Retinal pigment epithelial cell (primary cell): ENCODE data around the gene ARAP2.

ENCODE experiments used
- DNase-seq: peaks from one replicate; pipeline ENCODE4 v3.0.0-alpha.2; 2010; ENCODE audit warnings: low read depth
- H3K4me3 ChIP-seq: 2 replicates; pipeline ENCODE4 v1.5.1; 2011; ENCODE audit warnings: mild to moderate bottlenecking, low read length, control low read depth, moderate library complexity
- TF ChIP-seq, protein P1 (sequence below): conservative IDR thresholded peaks from 2 replicates; pipeline ENCODE4 v1.5.1; 2011; ENCODE audit warnings: low read depth, low read length, control low read depth, inconsistent platforms

ARAP2 gene

DNA sequence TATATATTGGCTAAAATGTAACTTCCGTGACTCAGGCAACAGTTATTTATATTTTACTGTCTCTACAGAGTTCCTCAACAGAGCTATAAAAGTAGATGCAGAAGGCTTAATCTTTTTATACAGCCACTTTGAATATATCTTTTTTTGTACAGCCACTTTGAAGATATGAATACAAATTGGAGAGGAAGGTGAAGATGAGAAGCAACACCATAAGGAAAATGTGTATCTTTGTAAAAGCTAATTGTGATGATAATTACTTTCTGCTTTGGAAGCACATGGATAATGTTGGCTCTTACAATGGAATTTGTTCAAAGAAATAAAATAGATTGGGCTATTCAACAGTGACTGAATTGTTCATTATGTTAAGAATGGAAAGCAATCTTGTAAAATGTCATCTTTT, 205.8 kb downstream of the ARAP2 start:
- H3K4me3 ChIP-seq: no peak overlapping the region
- DNase-seq: no peak
- TF ChIP-seq, protein P1, sequence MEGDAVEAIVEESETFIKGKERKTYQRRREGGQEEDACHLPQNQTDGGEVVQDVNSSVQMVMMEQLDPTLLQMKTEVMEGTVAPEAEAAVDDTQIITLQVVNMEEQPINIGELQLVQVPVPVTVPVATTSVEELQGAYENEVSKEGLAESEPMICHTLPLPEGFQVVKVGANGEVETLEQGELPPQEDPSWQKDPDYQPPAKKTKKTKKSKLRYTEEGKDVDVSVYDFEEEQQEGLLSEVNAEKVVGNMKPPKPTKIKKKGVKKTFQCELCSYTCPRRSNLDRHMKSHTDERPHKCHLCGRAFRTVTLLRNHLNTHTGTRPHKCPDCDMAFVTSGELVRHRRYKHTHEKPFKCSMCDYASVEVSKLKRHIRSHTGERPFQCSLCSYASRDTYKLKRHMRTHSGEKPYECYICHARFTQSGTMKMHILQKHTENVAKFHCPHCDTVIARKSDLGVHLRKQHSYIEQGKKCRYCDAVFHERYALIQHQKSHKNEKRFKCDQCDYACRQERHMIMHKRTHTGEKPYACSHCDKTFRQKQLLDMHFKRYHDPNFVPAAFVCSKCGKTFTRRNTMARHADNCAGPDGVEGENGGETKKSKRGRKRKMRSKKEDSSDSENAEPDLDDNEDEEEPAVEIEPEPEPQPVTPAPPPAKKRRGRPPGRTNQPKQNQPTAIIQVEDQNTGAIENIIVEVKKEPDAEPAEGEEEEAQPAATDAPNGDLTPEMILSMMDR: no peak

DNA sequence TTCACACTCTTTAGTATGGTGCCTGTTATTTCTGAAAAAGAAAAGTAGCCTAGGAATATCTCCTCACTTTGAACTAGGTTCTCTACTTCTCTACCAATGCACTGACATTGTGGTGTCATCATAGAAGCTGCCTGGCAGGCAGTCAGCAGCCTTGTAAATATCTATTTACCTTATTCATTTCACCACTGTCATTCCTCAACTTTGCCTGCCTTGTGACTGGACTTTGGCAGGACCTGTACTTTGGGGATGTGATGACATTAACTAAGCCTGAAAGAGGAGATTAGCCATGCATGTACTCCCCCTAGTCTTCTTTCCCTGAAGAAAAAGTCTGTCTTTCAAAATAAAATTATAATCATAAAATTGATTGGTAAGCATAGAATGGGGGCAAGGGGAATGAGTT, 207.2 kb downstream of the ARAP2 start:
- no peak for DNase-seq
- H3K4me3 ChIP-seq: no peak overlapping the region
- TF ChIP-seq, protein P1: no peak

DNA sequence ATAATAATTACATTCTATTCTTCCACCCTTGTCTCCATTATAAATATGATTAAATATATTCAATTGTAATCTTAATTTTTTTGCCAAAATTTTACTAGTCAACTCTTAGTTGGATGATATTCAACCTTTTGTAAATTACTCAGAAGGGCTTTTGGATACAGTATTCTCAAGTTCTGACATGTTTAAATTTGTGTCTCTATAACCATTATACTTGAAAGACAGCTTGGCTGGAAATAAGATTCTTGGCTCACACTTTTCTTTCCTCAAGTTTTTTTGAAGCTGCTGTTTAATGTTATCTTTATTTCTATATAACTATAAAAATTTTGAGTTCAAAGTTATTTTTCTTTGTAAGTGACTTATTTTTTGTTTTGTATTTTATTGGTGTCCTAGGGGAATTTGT, 214.4 kb downstream of the ARAP2 start:
- H3K4me3 ChIP-seq: no peak overlapping the region
- DNase-seq: no peak
- TF ChIP-seq, protein P1: no peak

DNA sequence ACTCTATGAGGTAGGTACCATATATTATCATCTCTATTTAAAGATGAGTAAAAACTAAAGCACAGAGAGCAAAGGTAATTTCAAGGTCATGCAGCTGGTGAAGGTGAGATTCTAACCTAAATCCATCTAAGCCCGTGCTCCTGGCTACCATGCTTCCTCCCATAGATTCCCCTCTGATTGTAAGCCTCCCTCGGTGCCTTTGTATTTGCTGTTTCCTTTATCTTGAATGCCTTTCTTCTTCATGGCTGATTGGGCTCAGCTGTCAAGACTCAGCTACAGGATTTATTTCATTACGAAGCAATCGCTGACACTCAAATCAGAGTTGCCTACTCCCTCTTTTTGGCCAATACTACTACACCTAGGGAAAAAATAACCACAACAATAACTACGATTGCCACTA, 217.1 kb downstream of the ARAP2 start:
- H3K4me3 ChIP-seq: no peak overlapping the region
- TF ChIP-seq, protein P1: no peak
- no peak for DNase-seq

DNA sequence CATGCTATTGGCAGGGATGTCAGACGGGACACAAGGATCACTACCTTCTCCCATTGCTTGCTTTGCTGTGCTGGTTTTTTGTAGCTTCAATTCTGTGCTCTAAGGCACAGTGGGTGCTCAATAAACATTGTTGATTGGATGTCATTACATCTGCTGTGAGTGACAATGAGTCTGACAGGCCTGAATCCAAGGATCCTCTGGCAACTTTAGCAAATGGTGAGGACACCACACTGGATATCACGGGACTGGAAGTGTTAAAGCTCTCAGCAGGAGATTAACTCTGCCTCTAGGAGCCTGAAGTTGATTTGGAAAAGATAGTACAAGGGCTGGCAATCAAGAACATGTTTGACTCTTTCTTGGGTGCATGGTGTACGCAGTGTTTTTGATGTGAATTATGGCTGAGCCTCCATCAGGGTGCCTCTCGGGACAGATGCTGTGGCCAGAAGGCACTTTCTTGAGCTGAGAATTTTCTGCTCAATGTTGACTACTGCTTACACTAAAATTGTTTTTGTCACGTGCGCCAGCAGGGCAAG, 217.9 kb downstream of the ARAP2 start:
- TF ChIP-seq, protein P1: no peak

DNA sequence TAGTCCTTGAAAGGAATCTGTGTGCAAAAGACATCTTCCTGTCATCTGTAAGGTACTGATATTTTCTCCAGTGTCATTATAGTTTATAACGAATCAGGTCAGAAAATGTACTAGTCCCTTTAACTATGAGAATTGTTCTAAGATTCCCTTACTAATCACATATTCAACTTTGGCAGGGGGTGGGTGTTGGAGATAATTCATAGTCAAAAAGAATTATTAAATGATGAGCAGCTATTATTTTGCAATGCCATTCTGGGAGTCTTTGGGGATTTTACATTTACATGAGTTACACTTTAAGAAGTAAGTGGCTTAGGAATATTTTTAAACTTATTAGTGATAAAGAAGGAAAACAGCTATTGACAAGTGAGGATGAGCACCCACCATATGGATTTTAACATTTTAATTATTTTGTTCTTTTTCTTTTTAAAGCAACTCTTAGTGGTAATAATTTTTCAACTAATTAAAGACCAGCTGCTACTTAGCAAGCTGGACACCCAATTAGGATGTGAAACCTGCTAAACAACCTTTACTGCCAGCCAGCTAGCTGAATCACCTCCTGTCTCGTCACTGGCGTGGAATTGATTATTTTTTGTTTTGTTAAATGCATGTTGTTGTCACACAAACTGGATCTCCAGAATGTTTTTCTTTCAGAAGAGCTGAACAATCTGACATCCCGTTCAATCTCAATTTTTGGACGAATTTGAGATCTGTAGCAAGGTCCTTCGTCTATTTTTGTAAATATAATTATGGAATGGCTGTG, 219.2 kb downstream of the ARAP2 start:
- DNase-seq: no peak
- TF ChIP-seq, protein P1: no peak
- no peak overlapping the region for H3K4me3 ChIP-seq

More for the DNA sequence above, 217.9 kb downstream of the ARAP2 start:
- DNase-seq: no peak
- H3K4me3 ChIP-seq: no peak overlapping the region

DNA sequence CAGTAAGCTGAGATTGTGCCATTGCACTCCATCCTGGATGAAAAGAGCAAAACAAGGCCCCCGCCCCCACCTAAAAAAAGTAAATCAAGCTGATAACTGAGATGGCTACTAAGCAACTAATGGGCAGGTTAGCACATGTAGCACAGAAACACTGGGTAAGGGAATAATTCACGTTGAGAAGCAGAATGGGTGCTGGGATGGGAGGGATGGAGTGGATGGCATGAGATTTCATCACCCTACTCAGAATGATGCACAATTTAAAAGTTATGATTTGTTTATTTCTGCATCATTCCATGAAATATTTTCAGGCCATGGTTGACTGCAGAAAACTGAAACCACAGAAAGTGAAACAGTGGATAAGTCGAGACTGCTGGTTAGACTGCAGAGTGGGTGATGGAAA, 224.0 kb downstream of the ARAP2 start:
- H3K4me3 ChIP-seq: no peak overlapping the region
- no peak for DNase-seq
- TF ChIP-seq, protein P1: no peak
